NCI-H2196 treated with DMSO at 0.1 percent for 48 hours (cell line): ENCODE results near the gene MPV17.
"Not testable (repeated sequence)": the region's sequence is repeated elsewhere in the genome, so short reads cannot be mapped to it uniquely, and the experiment has no call there.

ENCODE experiments used
- DNase-seq: peaks from one replicate; lab custom pipeline; 2025; ENCODE audit not compliant: unreplicated experiment; lab: John Stamatoyannopoulos, UW

MPV17 gene

DNA sequence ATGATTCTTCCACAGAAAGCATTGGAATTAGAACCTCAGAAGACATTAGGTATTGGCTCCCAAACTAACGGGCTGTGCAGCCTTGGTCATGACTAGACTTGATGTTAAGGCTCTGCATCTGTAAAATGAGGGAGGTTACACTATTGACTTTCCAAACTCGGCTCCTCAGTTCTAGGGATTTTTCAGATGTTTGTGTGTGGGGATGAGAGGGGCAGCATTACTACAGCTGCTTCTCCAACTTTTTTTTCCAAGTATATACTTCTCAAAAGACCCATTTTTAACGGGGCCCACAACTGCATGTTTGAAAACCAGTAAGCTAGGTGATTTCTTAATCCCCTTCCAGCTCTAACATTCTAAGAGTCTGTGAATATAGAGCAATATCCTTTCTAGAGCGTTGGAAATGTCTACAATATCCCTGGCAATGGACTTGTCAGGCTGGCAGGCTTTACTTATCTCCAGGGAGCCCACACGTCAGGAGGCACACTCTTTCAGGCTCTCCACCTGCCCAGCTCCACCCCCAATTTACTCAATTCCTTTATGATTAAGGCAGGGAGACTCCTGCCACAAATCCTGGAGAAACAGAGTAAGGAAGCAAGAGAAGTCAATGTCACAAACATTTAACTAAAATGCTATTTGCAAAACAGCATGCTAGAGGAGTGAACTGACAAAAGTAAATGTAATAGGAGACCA, 844 bp upstream of the MPV17 start:
- DNase-seq, result no peak

DNA sequence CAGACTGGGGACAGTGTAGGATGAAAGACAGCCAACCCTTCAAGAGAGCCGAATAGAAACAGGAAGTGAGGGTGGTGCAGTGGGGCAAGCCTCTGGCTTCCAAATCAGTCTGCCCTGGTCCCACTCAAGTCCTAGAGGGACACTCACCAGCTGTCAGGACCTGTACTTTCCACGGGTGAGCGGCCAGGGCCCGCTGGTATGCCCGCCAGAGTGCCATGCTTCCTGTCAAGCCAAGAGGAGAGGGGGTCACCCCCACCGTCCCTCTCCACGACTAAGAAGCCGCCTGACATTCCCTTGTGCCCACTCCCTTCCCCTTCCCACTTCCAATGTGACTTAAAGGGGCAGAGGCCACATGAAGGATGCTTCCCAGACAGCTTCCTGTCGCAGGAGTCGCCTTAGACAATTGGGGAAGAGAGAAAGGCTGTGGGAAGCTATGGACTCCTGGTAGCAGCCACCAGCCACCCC, 564 bp downstream of the MPV17 start:
- no peak for DNase-seq

DNA sequence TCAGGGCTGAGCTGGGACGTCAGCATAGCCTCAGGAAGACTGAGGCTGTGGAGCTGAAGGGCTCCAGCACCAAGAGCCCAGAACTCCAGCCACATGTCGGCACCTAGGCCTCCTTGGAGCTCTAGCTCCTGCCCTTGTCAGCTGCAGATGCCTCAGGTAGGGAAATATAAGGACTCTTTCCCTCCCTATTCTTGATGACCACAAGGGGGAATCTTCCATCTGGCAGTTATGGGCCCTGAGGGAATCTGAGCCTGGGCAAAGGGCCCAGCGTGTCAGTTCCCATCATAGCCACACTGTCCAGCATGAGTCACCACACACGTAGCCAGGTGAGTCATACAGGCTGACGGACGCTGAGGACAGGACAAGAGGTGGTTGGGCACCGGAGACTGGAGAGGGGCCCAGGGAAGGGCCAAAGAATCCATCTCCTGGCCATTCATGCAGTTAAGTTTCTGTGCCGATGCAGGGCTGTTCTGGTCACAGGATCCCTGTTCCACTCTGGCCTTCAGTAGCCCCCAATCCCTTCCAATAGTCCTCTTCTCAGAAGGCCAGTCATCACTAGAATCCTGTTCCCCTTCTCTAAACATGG, 1.8 kb downstream of the MPV17 start:
- DNase-seq, result peak; percentile 87

DNA sequence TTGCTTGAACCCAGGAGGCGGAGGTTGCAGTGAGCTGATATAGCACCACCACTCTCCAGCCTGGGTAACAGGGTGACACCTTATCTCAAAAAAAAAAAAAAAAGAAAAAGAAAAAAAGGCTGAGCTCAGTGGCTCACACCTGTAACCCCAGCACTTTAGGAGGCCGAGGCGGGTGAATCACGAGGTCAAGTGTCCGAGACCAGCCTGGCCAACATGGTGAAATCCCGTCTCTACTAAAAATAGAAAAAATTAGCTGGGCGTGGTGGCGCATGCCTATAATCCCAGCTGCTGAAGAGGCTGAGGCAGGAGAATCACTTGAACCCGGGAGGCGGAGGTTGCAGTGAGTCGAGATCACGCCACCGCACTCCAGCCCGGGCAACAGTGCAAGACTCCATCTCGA, 3.1 kb downstream of the MPV17 start:
- not testable (repeated sequence) for DNase-seq

DNA sequence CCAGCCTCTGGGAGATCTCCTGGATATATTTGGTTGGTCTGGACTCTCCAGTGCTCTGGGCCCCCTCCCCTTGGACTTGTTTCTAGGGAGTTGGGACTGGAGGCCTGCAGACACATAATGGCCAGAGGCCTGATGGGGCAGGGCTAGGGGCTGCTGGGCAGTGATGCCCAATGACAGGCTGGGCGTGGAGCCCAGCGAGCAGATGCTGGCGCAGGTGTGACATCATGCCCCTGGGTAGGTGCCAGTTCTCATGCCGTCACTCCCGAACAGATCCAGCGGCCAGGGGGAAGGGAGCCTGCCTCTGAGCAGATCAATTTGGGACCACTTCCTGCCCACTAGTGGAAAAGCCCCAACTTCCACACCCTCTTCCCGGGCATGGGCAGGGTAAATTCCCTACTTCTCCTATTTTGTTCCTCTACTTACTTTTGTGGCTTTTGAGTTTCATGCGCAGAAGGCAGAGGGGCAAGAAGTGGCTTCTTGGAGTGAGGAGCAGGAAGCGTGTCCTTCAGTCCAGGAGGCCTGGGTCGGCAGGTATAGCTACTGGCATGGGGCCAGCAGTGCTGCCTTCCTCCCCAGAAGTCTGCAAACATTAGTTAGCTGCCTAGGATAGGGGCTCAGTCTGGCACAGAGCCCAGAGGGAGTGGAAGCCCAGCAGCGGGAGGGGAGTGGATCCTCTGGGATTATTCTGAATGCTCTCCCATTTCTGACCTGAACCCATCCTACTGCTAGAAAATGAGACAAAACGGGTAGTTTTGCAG, 6.1 kb downstream of the MPV17 start:
- peak; percentile 61 for DNase-seq

DNA sequence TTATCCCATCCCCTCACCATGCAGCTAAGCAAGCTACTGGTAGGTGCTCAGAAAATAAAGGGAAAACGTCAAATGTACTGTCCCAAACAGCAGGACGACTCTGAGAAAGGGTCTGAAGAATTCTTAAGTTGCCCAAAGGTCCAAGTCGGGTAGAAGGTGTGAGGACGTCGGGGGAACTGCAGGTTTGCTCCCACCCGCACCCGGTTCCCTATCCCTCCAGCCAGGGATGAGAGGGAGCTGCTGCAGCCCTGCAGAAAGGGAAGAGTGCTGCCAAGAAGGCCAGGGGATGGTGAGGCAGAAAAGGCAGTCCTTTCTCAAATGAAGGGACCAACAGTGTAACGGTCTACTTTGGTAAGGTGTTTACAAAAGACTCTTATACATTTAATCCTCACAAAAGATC, 7.8 kb downstream of the MPV17 start:
- DNase-seq, result no peak

DNA sequence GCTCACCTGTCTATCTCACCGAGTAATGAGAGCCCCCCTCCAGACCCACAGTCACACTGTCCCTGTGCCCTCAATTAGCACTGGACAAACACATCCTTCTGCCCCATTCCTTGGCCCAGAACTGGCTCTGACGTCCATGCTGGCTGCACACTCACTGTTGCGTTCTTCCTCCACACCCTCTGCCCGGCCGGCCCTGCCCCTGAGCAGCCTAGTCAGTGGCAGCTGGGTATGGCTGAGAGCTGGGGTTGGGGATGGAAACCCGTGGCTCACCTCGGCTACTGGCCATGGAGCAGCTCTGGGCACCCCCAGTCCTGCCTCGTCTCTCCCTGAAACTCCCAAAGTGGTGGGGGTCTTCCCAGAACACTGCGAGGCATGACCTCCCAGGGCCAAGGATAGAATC, 8.2 kb downstream of the MPV17 start:
- no peak for DNase-seq

DNA sequence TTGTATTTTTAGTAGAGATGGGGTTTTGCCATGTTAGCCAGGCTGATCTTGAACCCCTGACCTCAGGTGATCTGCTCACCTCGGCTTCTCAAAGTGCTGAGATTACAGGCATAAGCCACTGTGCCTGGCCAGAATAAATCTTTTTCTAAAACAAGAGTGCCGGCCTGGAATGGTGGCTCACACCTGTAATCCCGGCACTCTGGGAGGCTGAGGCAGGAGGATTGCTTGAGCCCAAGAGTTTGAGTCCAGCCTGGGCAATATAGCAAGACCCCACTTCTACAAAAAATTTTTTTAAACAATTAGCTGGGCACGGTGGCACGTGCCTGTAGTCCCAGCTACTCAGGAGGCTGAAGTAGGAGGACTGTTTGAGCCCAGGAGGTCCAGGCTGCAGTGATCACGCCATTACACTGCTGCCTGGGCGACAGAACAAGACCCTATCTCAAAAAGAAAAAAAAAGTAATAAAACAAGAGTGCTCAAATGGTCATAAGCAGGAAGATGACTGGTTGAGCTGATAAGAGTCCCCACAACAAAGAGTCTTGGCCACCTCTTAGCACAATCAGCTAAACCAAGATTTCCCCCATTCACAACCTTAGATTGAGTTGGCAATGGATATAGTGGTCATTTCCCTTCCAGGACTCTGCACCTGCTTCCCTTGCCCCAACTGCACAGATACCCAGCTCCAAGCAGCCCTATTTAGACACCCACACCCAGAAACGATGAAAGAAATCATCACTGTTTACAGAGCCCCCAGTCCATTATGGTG, 8.8 kb downstream of the MPV17 start:
- no peak for DNase-seq

DNA sequence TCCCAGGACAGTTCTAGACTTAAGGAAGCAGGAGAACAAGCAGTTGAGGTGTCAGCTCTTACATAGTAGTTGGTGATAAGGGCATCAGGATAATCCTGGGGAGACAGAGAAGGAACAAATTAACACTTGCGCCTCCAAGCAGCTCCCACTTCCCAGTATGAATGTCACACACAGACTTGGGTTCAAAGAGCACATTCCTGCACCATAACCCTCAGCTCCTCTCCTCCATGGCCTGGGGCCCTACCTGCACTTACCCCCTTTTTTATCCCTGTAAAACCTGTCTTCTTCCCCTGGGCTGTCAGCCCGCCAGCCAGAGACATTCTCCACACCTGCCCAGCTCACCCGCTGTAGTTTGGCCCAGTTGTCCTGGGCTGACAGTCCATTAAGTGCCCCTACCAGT, 10.7 kb downstream of the MPV17 start:
- no peak for DNase-seq

DNA sequence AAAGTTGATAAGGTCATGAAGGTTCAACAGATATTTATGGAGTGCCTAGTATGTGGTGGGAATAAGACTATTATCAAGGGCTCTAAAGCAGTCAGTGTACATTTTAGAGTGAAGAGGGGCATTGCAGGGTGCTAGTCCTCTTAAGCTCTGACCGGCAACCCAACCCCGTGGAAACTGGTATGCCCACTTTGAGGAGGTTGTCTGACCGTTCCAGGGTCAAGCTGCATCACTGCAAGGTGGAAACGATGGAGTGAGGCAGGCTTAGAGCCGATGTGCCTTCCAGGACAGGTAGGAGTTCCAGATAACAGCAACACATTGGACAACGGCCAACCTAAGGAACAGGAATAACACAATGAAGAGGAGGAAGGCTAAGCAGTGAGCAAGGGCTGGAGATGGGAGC, 13.2 kb downstream of the MPV17 start:
- no peak for DNase-seq

DNA sequence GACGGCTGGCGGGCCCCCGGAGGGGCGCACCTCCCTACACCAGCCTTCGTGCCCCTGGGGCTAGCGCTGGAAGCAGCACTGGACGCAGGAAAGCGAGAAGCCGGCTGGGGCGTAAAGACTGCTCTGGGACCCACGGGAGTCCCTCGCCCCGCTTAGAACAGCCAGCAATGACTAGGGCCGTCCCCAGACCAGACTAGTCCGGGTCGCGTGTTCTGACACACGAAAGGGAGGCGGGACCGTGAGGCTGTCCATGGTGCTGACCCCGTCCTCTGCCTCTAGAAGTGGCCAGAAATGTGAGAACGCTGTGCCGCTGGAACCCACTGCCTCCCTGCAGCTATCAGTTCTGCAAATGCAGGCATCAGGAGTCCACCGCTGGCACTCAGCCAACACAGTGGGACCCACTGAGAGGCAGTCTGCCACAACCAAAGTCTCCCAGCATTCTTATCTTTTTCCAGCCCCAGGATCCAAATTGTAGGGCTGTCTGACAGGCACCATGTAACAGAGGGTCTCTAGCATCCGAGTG, 14.5 kb downstream of the MPV17 start, which contains the start of gene UCN:
TSS of gene UCN (minus strand) at position 87 of the 523 bp plus-strand sequence. CDS start 550 bp downstream, outside the sequence.
- no peak for DNase-seq

DNA sequence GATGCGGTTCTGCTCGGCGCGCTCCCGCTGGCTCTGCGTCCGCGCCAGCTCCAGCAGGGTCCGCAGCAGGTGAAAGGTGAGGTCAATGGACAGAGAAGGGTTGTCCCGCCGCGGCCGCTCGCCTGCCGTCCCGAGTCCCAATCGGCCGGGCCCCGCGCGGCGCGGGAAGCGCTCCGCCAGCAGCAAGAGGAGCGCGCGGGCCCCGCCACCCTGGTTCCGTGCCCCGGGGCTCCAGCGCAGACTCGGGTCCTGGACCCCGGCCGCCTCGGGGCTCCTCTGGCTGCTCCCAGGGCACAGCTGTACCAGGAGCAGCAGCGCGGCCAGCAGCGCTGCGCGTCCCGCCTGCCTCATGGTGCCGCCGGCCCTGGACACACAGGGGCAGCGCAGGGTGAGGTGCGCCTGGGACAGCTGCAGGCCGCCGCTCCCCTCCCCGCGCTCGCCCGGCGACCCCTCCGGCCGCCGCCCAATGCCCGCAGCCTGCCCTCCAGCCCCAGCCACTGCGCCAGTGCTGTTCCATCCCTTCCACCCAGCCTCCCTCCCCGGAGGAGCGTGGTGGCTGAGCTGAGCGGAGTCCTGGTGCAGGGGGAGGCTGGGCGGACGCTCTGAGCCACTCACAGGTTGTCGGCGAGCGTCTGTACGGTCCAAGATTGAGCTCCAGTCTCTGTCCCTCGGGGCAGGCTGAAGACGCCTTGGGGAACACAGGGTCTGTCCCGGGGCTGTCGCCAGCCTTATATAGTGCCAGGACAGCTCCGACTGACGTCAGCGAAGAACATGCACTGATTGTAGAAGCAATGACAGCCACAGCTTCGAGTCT, 15.1 kb downstream of the MPV17 start:
- no peak for DNase-seq

DNA sequence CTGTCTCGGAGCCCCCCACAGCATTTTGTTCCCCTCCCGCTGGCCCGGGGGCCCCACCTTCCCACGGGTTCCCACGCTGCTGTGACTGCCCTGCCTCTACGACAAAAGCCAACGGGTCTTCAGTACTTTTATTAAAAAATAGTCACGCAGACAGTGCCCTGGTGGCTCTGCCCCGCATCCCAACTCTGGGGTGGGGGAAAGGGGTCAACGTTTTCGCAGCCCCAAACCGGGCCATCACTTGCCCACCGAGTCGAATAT, 15.7 kb downstream of the MPV17 start:
- no peak for DNase-seq

DNA sequence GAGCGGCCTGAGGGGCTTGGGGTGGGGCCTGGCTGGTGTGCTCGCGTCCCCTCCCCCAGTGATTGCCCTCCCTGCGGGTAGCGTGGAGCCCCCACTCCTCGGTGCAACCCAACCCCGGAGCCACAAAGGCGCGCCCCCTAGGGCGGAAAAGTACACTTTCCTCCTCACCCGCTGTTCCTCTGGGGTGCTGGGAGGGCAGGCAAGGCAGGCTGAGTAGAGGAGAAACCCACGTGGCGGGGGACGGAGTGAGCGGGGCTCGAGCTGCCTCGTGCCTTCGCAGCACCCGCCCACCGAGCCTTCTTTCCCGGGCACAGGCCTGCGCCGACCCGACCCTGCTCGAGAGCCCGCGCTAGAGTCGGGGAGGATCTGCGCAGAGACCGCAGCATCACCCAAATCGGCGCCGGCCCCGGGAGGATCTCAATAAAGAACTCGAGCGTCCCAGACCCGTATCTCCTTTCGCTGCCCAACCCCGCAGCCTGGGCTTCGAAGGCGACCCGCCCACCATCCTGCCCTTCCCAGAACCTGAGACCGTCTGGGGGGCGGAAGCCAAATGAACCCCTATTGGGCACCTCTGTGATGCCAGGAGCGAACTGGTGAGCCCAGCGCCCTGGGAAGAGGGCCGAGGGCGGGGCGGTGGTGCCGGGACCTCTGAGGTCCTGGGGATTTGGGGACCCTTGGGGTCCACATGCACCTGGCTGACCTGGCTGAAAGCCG, 16.2 kb downstream of the MPV17 start:
- DNase-seq, result no peak

DNA sequence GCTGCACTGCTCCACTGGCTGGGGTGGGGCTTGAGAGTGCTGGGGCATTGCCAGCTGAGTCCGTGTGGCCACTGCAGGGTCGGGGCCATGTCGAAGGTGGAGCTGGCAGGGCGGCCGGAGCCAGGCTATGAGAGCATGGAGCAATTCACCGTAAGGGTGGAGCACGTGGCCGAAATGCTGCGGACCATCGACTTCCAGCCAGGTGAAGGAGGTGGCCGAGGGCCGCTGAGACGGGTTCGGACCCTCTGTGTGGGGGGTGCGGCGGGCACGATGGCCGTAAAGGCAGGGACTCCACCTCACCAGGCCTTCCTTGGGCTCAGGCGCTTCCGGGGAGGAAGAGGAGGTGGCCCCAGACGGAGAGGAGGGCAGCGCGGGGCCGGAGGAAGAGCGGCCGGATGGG, 16.8 kb downstream of the MPV17 start:
- DNase-seq, result no peak

DNA sequence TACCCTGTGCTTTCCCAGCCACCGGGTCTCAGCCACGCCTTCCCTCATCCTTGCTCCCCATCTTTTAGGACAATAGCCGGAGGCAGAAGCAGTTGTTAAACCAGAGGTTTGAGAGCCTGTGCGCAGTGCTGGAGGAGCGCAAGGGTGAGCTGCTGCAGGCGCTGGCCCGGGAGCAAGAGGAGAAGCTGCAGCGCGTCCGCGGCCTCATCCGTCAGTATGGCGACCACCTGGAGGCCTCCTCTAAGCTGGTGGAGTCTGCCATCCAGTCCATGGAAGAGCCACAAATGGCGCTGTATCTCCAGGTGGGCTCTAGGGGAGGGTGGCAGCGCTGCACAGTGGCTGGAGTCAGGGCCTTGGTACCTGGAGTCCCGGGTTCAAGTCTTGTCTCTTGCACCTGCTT, 17.4 kb downstream of the MPV17 start:
- DNase-seq, result no peak

DNA sequence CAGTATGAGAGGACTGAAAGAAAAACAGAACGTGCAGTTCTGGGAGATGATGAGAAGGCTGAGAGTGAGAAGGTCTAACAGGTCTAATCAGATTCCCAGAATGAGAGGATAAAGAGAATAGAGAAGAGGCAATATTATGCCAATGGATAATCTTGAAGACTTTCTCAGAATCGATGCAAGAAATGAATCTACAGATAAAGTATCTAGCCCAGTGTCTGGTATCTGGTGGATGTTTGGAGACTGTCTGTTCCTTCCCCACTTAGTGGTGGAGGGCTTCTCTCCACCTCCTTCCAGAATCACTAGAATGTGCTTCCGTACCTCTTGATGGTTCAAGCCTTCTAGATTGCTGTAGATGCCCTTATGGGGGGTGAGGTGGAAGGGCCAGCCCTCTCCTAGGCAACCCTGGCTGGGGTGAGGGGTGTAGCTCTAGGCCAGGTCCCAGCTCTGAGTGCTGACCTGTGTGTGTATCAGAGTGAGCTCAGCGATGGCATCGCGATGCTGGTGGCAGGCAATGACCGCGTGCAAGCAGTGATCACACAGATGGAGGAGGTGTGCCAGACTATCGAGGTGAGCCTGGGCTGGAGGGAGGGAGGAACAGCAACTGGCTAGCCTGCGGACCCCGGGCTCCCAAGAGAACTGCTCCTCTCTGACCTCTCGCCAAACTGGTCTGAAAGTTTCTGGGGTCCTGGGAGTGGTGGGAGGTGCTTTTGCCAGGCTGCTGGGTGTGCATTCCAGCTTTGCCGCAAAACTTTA, 18.2 kb downstream of the MPV17 start:
- DNase-seq, result no peak

DNA sequence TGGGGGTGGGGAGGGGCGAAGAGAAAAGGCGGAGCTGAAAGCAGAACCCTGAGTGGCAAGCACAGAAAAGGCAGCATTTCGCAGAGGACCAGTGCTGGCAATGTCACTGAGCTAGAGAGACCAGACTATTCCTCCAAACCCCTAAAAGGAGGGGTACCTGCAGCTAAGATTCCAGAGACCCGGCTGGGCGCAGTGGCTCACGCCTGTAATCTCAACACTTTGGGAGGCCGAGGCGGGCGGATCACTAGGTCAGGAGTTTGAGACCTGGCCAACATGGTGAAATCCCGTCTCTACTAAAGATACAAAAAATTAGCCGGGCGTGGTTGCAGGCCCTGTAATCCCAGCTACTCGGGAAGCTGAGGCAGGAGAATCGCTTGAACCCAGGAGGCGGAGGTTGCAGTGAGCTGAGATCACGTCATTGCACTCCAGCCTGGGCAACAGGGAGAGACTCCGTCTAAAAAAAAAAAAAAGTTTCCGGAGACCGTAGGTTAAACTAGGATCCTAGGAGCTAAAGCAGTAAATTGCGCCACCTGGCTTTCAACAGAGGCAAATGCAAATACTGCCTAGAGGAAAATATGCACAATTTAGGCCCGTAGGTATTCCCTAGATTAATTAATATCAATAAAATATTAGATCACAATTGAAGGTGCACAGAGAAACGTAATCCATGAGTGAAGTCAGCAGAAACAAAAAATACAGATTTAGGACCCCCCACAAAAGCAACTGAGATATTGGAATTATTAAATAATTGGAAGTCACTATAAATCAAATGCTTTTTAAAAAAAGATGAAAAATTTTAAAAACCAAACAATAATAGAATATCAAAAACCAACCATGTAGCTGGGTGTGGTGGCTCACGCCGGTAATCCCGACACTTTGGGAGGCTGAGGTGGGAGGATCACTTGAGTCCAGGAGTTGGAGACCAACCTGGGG, 19.5 kb downstream of the MPV17 start:
- DNase-seq, result peak; percentile 69
